Trophoblast cell (in vitro differentiated cells and primary cell): ENCODE results near the gene ARHGAP8.

Source experiments
- DNase-seq, 2 donors: peaks; one replicate each; pipeline ENCODE4 v3.0.0-alpha.2; 2016
- H2AFZ ChIP-seq: 2 replicates; pipeline ENCODE4 v1.6.1; 2013; ENCODE audit warnings: low read length, moderate library complexity, mild to moderate bottlenecking; ENCODE audit not compliant: insufficient read depth, poor library complexity
- H2AK5ac ChIP-seq: 2 replicates; pipeline ENCODE4 v1.6.1; 2013; ENCODE audit warnings: mild to moderate bottlenecking, low read length
- H2BK120ac ChIP-seq: 2 replicates; pipeline ENCODE4 v1.6.1; 2013; ENCODE audit warnings: low read length, mild to moderate bottlenecking, moderate library complexity; ENCODE audit not compliant: insufficient read depth, poor library complexity
- H2BK12ac ChIP-seq: 2 replicates; pipeline ENCODE4 v1.6.1; 2013; ENCODE audit warnings: mild to moderate bottlenecking, low read length, moderate library complexity
- H2BK5ac ChIP-seq: 2 replicates; pipeline ENCODE4 v1.6.1; 2013; ENCODE audit warnings: low read length, low read depth, moderate library complexity, mild to moderate bottlenecking; ENCODE audit not compliant: poor library complexity
- H3K14ac ChIP-seq: 2 replicates; pipeline ENCODE4 v1.6.1; 2013; ENCODE audit warnings: mild to moderate bottlenecking, low read length
- H3K18ac ChIP-seq: 2 replicates; pipeline ENCODE4 v1.6.1; 2013; ENCODE audit warnings: mild to moderate bottlenecking, low read length
- H3K23ac ChIP-seq: 2 replicates; pipeline ENCODE4 v1.6.1; 2013; ENCODE audit warnings: low read length
- H3K27ac ChIP-seq: 2 replicates; pipeline ENCODE4 v1.5.1; 2013; ENCODE audit warnings: low read depth, mild to moderate bottlenecking, inconsistent platforms, low read length, moderate library complexity
- H3K27me3 ChIP-seq: 2 replicates; pipeline ENCODE4 v1.6.1; 2013; ENCODE audit warnings: inconsistent platforms, mild to moderate bottlenecking, low read length, moderate library complexity; ENCODE audit not compliant: insufficient read depth
- H3K36me3 ChIP-seq, 2 experiments: 1 replicate in 1 of 2; 2 replicates in 1 of 2; pipeline ENCODE4 v1.6.1; 2013; ENCODE audit warnings: low read length in 2 of 2, mild to moderate bottlenecking in 2 of 2, moderate library complexity in 1 of 2; ENCODE audit not compliant: insufficient read depth in 2 of 2, control insufficient read depth in 1 of 2
- H3K4ac ChIP-seq: 2 replicates; pipeline ENCODE4 v1.6.1; 2013; ENCODE audit warnings: low read depth, mild to moderate bottlenecking, low read length, moderate library complexity
- H3K4me1 ChIP-seq, 2 experiments: 1 replicate in 1 of 2; 2 replicates in 1 of 2; pipeline ENCODE4 v1.6.1; 2013; ENCODE audit warnings: low read length in 2 of 2, mild to moderate bottlenecking in 2 of 2, moderate library complexity in 1 of 2; ENCODE audit not compliant: insufficient read depth in 2 of 2, control insufficient read depth in 1 of 2
- H3K4me2 ChIP-seq: 2 replicates; pipeline ENCODE4 v1.6.1; 2013; ENCODE audit warnings: inconsistent platforms, mild to moderate bottlenecking, low read length, moderate library complexity
- H3K4me3 ChIP-seq: 2 replicates; pipeline ENCODE4 v1.5.1; 2013; ENCODE audit warnings: mild to moderate bottlenecking, low read depth, low read length, inconsistent platforms
- H3K79me1 ChIP-seq: one replicate; pipeline ENCODE4 v1.6.1; 2013; ENCODE audit warnings: low read length
- H3K79me2 ChIP-seq: 2 replicates; pipeline ENCODE4 v1.6.1; 2013; ENCODE audit warnings: low read length, mild to moderate bottlenecking; ENCODE audit not compliant: control insufficient read depth, insufficient read depth, poor library complexity
- H3K9ac ChIP-seq: 2 replicates; pipeline ENCODE4 v1.6.1; 2013; ENCODE audit warnings: mild to moderate bottlenecking, low read length
- H3K9me3 ChIP-seq: 2 replicates; pipeline ENCODE4 v1.6.1; 2013; ENCODE audit warnings: low read depth, mild to moderate bottlenecking, control low read depth, inconsistent platforms, low read length; ENCODE audit not compliant: insufficient read depth
- H4K12ac ChIP-seq: 2 replicates; pipeline ENCODE4 v1.6.1; 2013; ENCODE audit warnings: low read depth, mild to moderate bottlenecking, low read length, moderate library complexity
- H4K8ac ChIP-seq: 2 replicates; pipeline ENCODE4 v1.6.1; 2013; ENCODE audit warnings: low read depth, mild to moderate bottlenecking, low read length, moderate library complexity
- H4K91ac ChIP-seq: one replicate; pipeline ENCODE4 v1.6.1; 2013; ENCODE audit warnings: low read depth, mild to moderate bottlenecking, low read length, moderate library complexity
- WGBS: extraction: QIAGEN DNeasy Blood & Tissue Kit; methylation state at CpG from one replicate; pipeline ENCODE4 v1.1.7; 2013; ENCODE audit warnings: missing lambda C conversion rate; ENCODE audit not compliant: insufficient read length, insufficient coverage; ENCODE audit errors: extremely low coverage; 5-methylcytosine and 5-hydroxymethylcytosine counted together

ARHGAP8 gene

DNA sequence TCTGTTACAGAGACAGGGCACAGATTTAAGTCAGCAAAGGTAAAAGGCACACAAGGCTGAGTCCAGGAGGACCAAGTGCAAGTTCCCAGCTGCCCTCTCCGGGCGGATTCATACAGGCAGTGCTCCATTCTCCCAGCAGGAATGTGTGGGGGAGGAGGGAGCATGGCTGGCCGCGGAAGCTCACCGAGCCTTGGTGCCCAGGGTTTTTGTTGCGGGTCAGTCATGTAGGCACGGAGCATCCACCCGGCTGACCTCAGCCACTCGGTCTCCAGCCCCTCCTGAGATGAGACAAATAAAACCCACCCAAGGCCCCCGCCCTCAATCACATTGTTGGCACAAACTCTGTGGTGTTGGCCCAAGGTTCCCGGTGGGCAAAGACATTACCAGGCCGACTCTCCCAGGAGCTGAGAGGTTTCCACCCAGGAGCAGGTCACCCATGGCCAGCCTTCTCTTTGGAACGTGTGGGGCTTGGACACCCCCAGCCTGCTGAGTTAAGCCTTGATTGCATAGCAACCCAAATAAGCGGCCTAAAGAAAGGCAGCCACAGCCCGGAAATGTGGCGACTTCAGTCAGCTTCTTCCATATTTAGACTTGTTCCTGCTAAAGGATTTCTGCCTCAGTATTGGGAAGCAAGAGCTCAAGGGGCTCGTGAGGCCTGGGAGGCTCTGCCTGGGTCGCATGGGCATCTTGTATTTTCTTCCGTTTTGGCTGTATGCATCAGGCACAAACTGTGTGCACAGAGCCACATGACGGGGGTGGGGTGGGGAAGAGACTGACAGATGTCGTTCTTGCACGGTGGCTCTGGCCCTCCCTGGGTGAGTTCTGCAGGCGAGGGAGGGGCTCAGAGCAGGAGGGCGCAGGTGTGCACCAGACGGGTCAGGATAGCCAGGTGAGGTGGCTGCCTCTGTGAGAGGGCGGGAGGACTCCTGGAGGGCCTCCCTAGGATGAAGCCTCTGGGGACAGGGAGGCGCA, 63.0 kb downstream of the ARHGAP8 start:
- no peak overlapping the region for H3K23ac ChIP-seq
- WGBS, result no CpG with 5 or more reads among the region's 27 CpGs

DNA sequence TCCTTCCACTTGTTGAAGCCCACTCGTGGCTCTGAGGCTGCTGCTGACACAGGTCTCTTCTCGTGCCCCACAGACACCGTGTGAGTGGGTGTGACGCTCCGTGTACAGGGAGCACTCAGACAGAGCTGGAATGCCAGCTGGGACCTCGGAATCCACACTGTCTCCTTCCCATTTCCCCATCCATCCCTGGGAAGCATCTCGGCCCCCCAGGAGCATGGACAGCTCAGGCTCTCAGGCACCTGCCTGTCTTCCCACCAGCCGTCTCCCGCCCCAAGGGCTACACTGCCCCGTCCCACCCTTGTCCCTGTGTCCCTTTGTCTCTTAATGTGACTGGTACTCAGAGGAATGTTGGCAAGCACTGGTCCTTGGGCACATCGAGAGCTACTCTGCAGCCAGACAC, 63.8 kb downstream of the ARHGAP8 start:
- Histone ChIP-seq H4K8ac (no peak overlapping the region), H3K18ac (no peak overlapping the region), H4K12ac (no peak overlapping the region)

More for the DNA sequence above, 63.0 kb downstream of the ARHGAP8 start:
- Histone ChIP-seq H3K4me3 (no peak overlapping the region), H2AFZ (no peak overlapping the region), H3K36me3 (peaks cover 24 to 35% of the 10 kb centered on the region in 2 experiments), H3K27me3 (no peaks in the 10 kb centered on the region), H3K18ac (no peak overlapping the region), H4K12ac (no peak overlapping the region), H3K4me2 (no peak overlapping the region), H4K8ac (no peak overlapping the region), H3K9me3 (peaks cover 4% of the 10 kb centered on the region), H3K27ac (no peak overlapping the region), H3K9ac (no peak overlapping the region), H2AK5ac (no peak overlapping the region), H3K79me1 (no peaks in the 10 kb centered on the region), H4K91ac (no peak overlapping the region), H3K4ac (no peak overlapping the region), H2BK5ac (no peak overlapping the region), H2BK120ac (no peak overlapping the region), H3K79me2 (no peaks in the 10 kb centered on the region), H3K14ac (no peak overlapping the region), H2BK12ac (no peak overlapping the region), H3K4me1 (no peaks in the 10 kb centered on the region)
- no peak for DNase-seq

DNA sequence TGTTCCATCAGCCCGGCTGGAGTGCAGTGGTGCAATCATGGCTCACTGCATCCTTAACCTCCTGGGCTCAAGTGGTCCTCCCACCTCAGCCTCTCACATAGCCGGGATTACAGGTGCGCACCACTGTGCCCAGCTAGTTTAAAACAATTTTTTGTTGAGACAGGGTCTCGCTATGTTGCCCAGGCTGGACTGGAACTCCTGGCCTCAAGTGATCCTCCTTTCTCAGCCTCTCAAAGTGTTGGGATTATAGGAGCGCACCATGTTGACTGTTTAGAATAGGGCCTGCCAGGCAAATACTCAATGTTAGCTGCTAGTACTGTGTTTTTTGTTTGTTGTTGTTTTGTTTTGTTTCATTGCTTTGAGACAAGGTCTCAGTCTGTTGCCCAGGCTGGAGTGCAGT, 66.4 kb downstream of the ARHGAP8 start:
- Histone ChIP-seq H4K8ac (no peak overlapping the region), H3K4me2 (no peak overlapping the region), H3K27ac (no peak overlapping the region), H3K4me1 (peaks cover 3% of the 10 kb centered on the region in 2 experiments), H2BK5ac (no peak overlapping the region), H3K18ac (no peak overlapping the region), H3K9ac (no peak overlapping the region), H2BK12ac (no peak overlapping the region), H2BK120ac (no peak overlapping the region), H2AFZ (no peak overlapping the region), H4K91ac (no peak overlapping the region), H3K36me3 (peaks cover 30 to 43% of the 10 kb centered on the region in 2 experiments), H3K4me3 (no peak overlapping the region), H3K14ac (no peak overlapping the region), H3K23ac (no peak overlapping the region), H3K9me3 (peaks cover 4% of the 10 kb centered on the region), H3K79me1 (peaks cover 2% of the 10 kb centered on the region), H3K79me2 (peaks cover 1% of the 10 kb centered on the region), H3K4ac (no peak overlapping the region), H3K27me3 (no peaks in the 10 kb centered on the region), H2AK5ac (no peak overlapping the region), H4K12ac (no peak overlapping the region)
- no CpG with 5 or more reads among the region's 5 CpGs for WGBS
- no peak for DNase-seq

More for the DNA sequence above, 63.8 kb downstream of the ARHGAP8 start:
- H3K36me3 ChIP-seq, result peaks cover 16 to 27% of the 10 kb centered on the region in 2 experiments
- H2BK12ac ChIP-seq, result no peak overlapping the region
- no peak overlapping the region for H3K4me2 ChIP-seq
- H3K23ac ChIP-seq, result no peak overlapping the region
- H2AK5ac ChIP-seq, result no peak overlapping the region
- no peak overlapping the region for H2BK5ac ChIP-seq
- no peak overlapping the region for H2BK120ac ChIP-seq
- no peak overlapping the region for H3K4ac ChIP-seq
- no peak for DNase-seq
- H3K27ac ChIP-seq, result no peak overlapping the region
- H3K14ac ChIP-seq, result no peak overlapping the region
- H3K4me3 ChIP-seq, result no peak overlapping the region
- no peak overlapping the region for H4K91ac ChIP-seq
- no peaks in the 10 kb centered on the region for H3K27me3 ChIP-seq
- no peaks in the 10 kb centered on the region for H3K4me1 ChIP-seq
- no peaks in the 10 kb centered on the region for H3K79me2 ChIP-seq
- no peaks in the 10 kb centered on the region for H3K79me1 ChIP-seq
- peaks cover 4% of the 10 kb centered on the region for H3K9me3 ChIP-seq
- WGBS, result no CpG with 5 or more reads among the region's 11 CpGs
- no peak overlapping the region for H3K9ac ChIP-seq
- no peak overlapping the region for H2AFZ ChIP-seq

DNA sequence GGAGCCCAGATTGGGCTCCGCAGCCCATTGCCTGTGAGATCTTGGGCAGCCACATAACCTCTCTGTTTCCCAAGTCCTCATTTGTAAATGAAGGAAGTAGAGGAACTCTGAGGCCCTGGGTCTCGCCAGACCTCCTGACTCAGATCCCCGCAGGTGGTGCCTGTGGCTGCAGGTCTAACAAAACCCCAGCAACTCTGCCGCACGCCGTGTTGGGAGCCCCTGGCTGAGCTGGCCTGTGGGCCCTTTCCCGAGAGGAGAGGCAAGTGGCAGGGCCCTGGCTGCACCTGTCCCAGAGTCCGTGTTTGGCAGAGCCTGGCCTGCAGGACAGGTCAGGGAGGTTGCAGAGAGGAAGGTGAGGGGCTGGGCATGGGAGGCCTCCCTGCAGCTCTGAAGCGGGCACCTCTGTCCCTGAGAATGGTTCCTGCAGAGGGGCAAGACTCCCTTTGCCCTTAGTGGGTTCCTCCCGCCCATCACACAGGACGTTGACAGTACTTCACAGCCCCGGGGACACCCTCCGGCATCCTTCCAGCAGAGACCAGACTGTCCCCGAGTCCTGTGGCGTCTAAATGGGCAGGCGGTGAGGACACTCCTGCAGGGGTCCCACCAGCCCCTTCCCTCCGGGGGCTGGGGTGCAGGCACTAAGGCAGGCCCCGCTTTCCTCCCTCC, 67.7 kb downstream of the ARHGAP8 start:
- Histone ChIP-seq H3K18ac (no peak overlapping the region), H4K12ac (no peak overlapping the region), H2BK120ac (no peak overlapping the region), H2AK5ac (no peak overlapping the region), H3K9ac (no peak overlapping the region), H3K4me1 (peaks cover 3% of the 10 kb centered on the region in 2 experiments), H3K79me2 (peaks cover 1% of the 10 kb centered on the region), H3K4me3 (no peak overlapping the region), H4K8ac (no peak overlapping the region), H3K14ac (no peak overlapping the region), H4K91ac (no peak overlapping the region), H3K23ac (no peak overlapping the region), H3K79me1 (peaks cover 2% of the 10 kb centered on the region), H3K4me2 (no peak overlapping the region), H3K27me3 (no peaks in the 10 kb centered on the region), H3K27ac (no peak overlapping the region), H2BK5ac (no peak overlapping the region), H3K36me3 (peaks cover 31 to 40% of the 10 kb centered on the region in 2 experiments), H3K9me3 (peaks cover 4% of the 10 kb centered on the region), H3K4ac (no peak overlapping the region), H2AFZ (no peak overlapping the region), H2BK12ac (no peak overlapping the region)
- no CpG with 5 or more reads among the region's 18 CpGs for WGBS
- DNase-seq, result no peak
